Measurements from ENCODE around the gene VWC2L. TPM values are rescaled to one million over a fixed set of nuclear protein-coding genes. Genes with fewer than 3 reads are reported as not detected.

The VWC2L gene
- total RNA-seq, 4 donors from 2014 or later, result 0.32 TPM; not detected in 3

- no peak for DNase-seq
- no peaks in the 10 kb centered on the region for H3K27me3 ChIP-seq
- TF ChIP-seq CTCF (IDR thresholded peaks at IDR 0.05) (no peak), EP300 (IDR thresholded peaks at IDR 0.05; ENCODE audit: low read depth) (no peak), POLR2AphosphoS5 (IDR thresholded peaks at IDR 0.05) (no peak), POLR2A (IDR thresholded peaks at IDR 0.05) (no peak)
- H3K4me1 ChIP-seq, result no peaks in the 10 kb centered on the region
- intact Hi-C loops (cut with DNase I; ENCODE audit: low total_unique reads), result no loop called here
- H3K9me3 ChIP-seq, result no peaks in the 10 kb centered on the region
- in situ Hi-C loops (cut with MboI; ENCODE audit: low pct_ligation_motif_present in 1 of 4, low pct_unique_long_range_greater_than_20kb in 1 of 4, low sequenced_read_pairs in 3 of 4), result no loop called here
- no peaks in the 10 kb centered on the region for H3K36me3 ChIP-seq
- no peak overlapping the region for H3K27ac ChIP-seq
- no peak overlapping the region for H3K4me3 ChIP-seq
These were observed 17.1 kb upstream of the VWC2L start for GRCh38 chr2:214393796-214394195.

GRCh38 chr2:214395040-214395439 is 15.8 kb upstream of the VWC2L start:
- no peak for TF ChIP-seq CTCF (IDR thresholded peaks at IDR 0.05)
- no peak for TF ChIP-seq POLR2A (IDR thresholded peaks at IDR 0.05)
- no peak for TF ChIP-seq POLR2AphosphoS5 (IDR thresholded peaks at IDR 0.05)
- no peak for TF ChIP-seq EP300 (IDR thresholded peaks at IDR 0.05; ENCODE audit: low read depth)
- 84 to 89% methylated on average over 1 of the region's 1 CpG for WGBS, 2 donors (ENCODE audit: low coverage in 1 of 2)
- H3K9me3 ChIP-seq, result no peaks in the 10 kb centered on the region
- no peaks in the 10 kb centered on the region for H3K36me3 ChIP-seq
- no peaks in the 10 kb centered on the region for H3K27me3 ChIP-seq
- no peak overlapping the region for H3K4me3 ChIP-seq
- intact Hi-C loops (cut with DNase I; ENCODE audit: low total_unique reads) (no loop called here), in situ Hi-C loops (cut with MboI; ENCODE audit: low pct_ligation_motif_present in 1 of 4, low pct_unique_long_range_greater_than_20kb in 1 of 4, low sequenced_read_pairs in 3 of 4) (no loop called here)
- H3K4me1 ChIP-seq, result no peaks in the 10 kb centered on the region
- no peak for DNase-seq
- H3K27ac ChIP-seq, result no peak overlapping the region

GRCh38 chr2:214401580-214401979 is 9.3 kb upstream of the VWC2L start:
- no peak overlapping the region for H3K27ac ChIP-seq
- TF ChIP-seq CTCF (IDR thresholded peaks at IDR 0.05), result no peak
- H3K4me3 ChIP-seq, result no peak overlapping the region
- H3K9me3 ChIP-seq, result no peaks in the 10 kb centered on the region
- DNase-seq, result no peak
- no peaks in the 10 kb centered on the region for H3K4me1 ChIP-seq
- intact Hi-C loops (cut with DNase I; ENCODE audit: low total_unique reads), result no loop called here
- WGBS, 2 donors (ENCODE audit: low coverage in 1 of 2), result 66 to 69% methylated on average over 2 of the region's 2 CpGs
- H3K36me3 ChIP-seq, result no peaks in the 10 kb centered on the region
- in situ Hi-C loops (cut with MboI; ENCODE audit: low pct_ligation_motif_present in 1 of 4, low pct_unique_long_range_greater_than_20kb in 1 of 4, low sequenced_read_pairs in 3 of 4), result no loop called here
- H3K27me3 ChIP-seq, result no peaks in the 10 kb centered on the region

GRCh38 chr2:214410128-214410775 is 602 bp upstream of the VWC2L start:
- Histone ChIP-seq H3K27me3 (no peaks in the 10 kb centered on the region), H3K9me3 (no peaks in the 10 kb centered on the region), H3K4me1 (no peaks in the 10 kb centered on the region), H3K36me3 (no peaks in the 10 kb centered on the region), H3K27ac (no peak overlapping the region), H3K4me3 (no peak overlapping the region)
- DNase-seq, result no peak
- 46 to 67% methylated on average over 13 of the region's 13 CpGs for WGBS, 2 donors (ENCODE audit: low coverage in 1 of 2)
- intact Hi-C loops (cut with DNase I; ENCODE audit: low total_unique reads) (no loop called here), in situ Hi-C loops (cut with MboI; ENCODE audit: low pct_ligation_motif_present in 1 of 4, low pct_unique_long_range_greater_than_20kb in 1 of 4, low sequenced_read_pairs in 3 of 4) (no loop called here)
- TF ChIP-seq POLR2A (IDR thresholded peaks at IDR 0.05) (no peak), CTCF (IDR thresholded peaks at IDR 0.05) (no peak), POLR2AphosphoS5 (IDR thresholded peaks at IDR 0.05) (no peak), EP300 (IDR thresholded peaks at IDR 0.05; ENCODE audit: low read depth) (no peak)

Data from transverse colon (tissue), 4 donors.